Measurements from ENCODE around the gene TDG. TPM values are rescaled to one million over a fixed set of nuclear protein-coding genes. Genes with fewer than 3 reads are reported as not detected.

The TDG gene
- total RNA-seq, 1 experiment from 2014 or later: 33.0 TPM

DNA sequence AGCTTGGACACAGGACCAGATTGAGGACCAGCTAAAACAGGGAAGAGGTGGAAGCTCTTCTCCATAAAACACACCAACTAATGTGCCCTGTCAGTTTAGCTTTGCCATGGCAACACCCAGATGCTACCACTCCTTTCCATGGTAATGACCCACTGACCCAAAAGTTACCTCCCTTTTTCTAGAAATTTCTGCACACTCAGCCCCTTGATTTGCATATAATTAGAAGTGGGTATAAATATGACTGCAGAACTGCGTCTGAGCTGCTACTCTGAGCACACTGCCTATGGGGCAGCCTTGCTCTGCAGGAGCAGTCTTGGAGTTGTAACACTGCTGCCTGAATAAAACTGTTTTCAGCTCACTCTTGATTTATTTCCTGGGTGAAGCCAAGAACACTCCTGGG is 3.2 kb upstream of the TDG start:
- ChIA-PET POLR2A (interaction anchor here (0.5 to 1.4 kb wide), 2 partner anchors 32 to 163 kb away, joined by 4 to 5 read pairs; partner anchors contain the start of gene HSP90B1), CTCF (interaction anchor here (1.5 kb wide), 1 partner anchor 147 kb away, joined by 4 read pairs; no protein-coding TSS in a partner anchor)
- ATAC-seq (no peak), DNase-seq (ENCODE audit: low spot score) (no peak)
- TF ChIP-seq TP53 (CRISPR knock-in tag; IDR thresholded peaks at IDR 0.05): no peak
- TF ChIP-seq, protein P1, sequence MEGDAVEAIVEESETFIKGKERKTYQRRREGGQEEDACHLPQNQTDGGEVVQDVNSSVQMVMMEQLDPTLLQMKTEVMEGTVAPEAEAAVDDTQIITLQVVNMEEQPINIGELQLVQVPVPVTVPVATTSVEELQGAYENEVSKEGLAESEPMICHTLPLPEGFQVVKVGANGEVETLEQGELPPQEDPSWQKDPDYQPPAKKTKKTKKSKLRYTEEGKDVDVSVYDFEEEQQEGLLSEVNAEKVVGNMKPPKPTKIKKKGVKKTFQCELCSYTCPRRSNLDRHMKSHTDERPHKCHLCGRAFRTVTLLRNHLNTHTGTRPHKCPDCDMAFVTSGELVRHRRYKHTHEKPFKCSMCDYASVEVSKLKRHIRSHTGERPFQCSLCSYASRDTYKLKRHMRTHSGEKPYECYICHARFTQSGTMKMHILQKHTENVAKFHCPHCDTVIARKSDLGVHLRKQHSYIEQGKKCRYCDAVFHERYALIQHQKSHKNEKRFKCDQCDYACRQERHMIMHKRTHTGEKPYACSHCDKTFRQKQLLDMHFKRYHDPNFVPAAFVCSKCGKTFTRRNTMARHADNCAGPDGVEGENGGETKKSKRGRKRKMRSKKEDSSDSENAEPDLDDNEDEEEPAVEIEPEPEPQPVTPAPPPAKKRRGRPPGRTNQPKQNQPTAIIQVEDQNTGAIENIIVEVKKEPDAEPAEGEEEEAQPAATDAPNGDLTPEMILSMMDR (IDR thresholded peaks at IDR 0.05): no peak
- no peak for TF ChIP-seq SP1 (CRISPR knock-in tag; conservative IDR thresholded peaks at IDR 0.05)
- TF ChIP-seq KAT7 (CRISPR knock-in tag; IDR thresholded peaks at IDR 0.05; ENCODE audit: borderline replicate concordance): no peak
- TF ChIP-seq, protein P2, sequence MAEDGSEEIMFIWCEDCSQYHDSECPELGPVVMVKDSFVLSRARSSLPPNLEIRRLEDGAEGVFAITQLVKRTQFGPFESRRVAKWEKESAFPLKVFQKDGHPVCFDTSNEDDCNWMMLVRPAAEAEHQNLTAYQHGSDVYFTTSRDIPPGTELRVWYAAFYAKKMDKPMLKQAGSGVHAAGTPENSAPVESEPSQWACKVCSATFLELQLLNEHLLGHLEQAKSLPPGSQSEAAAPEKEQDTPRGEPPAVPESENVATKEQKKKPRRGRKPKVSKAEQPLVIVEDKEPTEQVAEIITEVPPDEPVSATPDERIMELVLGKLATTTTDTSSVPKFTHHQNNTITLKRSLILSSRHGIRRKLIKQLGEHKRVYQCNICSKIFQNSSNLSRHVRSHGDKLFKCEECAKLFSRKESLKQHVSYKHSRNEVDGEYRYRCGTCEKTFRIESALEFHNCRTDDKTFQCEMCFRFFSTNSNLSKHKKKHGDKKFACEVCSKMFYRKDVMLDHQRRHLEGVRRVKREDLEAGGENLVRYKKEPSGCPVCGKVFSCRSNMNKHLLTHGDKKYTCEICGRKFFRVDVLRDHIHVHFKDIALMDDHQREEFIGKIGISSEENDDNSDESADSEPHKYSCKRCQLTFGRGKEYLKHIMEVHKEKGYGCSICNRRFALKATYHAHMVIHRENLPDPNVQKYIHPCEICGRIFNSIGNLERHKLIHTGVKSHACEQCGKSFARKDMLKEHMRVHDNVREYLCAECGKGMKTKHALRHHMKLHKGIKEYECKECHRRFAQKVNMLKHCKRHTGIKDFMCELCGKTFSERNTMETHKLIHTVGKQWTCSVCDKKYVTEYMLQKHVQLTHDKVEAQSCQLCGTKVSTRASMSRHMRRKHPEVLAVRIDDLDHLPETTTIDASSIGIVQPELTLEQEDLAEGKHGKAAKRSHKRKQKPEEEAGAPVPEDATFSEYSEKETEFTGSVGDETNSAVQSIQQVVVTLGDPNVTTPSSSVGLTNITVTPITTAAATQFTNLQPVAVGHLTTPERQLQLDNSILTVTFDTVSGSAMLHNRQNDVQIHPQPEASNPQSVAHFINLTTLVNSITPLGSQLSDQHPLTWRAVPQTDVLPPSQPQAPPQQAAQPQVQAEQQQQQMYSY (CRISPR knock-in tag; IDR thresholded peaks at IDR 0.05): no peak
- TF ChIP-seq ZNF396 (CRISPR knock-in tag; IDR thresholded peaks at IDR 0.05; ENCODE audit: borderline replicate concordance): no peak
- TF ChIP-seq TEAD1 (CRISPR knock-in tag; IDR thresholded peaks at IDR 0.05): no peak
- TF ChIP-seq FOXJ3 (CRISPR knock-in tag; IDR thresholded peaks at IDR 0.05; ENCODE audit: borderline replicate concordance): no peak
- TF ChIP-seq HMGA2 (CRISPR knock-in tag; IDR thresholded peaks at IDR 0.05): no peak
- peak overlapping the region; percentile 45; the same call in 1 of the 2 replicates for H3K27ac Mint-ChIP-seq
- H3K9me3 Mint-ChIP-seq: no peaks in the 10 kb centered on the region
- H3K4me3 Mint-ChIP-seq: no peak overlapping the region
- H3K36me3 Mint-ChIP-seq: peaks cover 5% of the 10 kb centered on the region; the same call in 1 of the 2 replicates
- H3K27me3 Mint-ChIP-seq (ENCODE audit: low read depth): no peaks in the 10 kb centered on the region
- peaks cover 34% of the 10 kb centered on the region for H3K4me1 Mint-ChIP-seq

DNA sequence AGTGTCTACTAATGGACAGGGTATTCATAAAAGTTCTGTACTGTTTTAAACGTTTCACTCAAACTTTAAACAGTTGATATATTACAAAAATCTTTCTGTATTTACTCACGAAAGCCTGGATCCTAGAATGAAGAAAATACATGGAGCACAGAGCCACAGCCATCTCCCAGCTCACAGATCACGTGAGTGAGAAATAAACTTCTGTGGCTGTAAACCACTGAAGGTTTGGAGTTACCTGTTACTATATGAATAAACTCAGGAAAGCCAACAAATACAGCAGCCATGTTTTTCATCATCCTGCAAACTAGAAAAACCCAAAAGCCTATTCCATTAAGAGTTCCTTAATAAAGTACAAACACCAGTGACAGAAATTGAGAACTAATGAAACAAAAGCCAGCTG is 867 bp upstream of the TDG start:
- no peak for ATAC-seq
- H3K4me3 Mint-ChIP-seq: peak overlapping the region; percentile 96
- CTCF ChIA-PET: interaction anchor here (2.4 kb wide), 1 partner anchor 144 kb away, joined by 9 read pairs; no protein-coding TSS in a partner anchor
- TF ChIP-seq, protein P3, sequence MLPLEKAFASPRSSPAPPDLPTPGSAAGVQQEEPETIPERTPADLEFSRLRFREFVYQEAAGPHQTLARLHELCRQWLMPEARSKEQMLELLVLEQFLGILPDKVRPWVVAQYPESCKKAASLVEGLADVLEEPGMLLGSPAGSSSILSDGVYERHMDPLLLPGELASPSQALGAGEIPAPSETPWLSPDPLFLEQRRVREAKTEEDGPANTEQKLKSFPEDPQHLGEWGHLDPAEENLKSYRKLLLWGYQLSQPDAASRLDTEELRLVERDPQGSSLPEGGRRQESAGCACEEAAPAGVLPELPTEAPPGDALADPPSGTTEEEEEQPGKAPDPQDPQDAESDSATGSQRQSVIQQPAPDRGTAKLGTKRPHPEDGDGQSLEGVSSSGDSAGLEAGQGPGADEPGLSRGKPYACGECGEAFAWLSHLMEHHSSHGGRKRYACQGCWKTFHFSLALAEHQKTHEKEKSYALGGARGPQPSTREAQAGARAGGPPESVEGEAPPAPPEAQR (CRISPR knock-in tag; IDR thresholded peaks at IDR 0.05): no peak
- TF ChIP-seq NR3C1 (CRISPR knock-in tag; conservative IDR thresholded peaks at IDR 0.05; ENCODE audit: low read depth) (no peak), GTF2I (CRISPR knock-in tag; conservative IDR thresholded peaks at IDR 0.05) (no peak), ZNF423 (CRISPR knock-in tag; IDR thresholded peaks at IDR 0.05) (no peak), CREB1 (CRISPR knock-in tag; IDR thresholded peaks at IDR 0.05) (no peak), SP1 (CRISPR knock-in tag; conservative IDR thresholded peaks at IDR 0.05) (no peak), ZNF232 (CRISPR knock-in tag; IDR thresholded peaks at IDR 0.05) (no peak)
- TF ChIP-seq, protein P4, sequence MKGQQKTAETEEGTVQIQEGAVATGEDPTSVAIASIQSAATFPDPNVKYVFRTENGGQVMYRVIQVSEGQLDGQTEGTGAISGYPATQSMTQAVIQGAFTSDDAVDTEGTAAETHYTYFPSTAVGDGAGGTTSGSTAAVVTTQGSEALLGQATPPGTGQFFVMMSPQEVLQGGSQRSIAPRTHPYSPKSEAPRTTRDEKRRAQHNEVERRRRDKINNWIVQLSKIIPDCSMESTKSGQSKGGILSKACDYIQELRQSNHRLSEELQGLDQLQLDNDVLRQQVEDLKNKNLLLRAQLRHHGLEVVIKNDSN (CRISPR knock-in tag; IDR thresholded peaks at IDR 0.05): no peak
- TF ChIP-seq, protein P5, sequence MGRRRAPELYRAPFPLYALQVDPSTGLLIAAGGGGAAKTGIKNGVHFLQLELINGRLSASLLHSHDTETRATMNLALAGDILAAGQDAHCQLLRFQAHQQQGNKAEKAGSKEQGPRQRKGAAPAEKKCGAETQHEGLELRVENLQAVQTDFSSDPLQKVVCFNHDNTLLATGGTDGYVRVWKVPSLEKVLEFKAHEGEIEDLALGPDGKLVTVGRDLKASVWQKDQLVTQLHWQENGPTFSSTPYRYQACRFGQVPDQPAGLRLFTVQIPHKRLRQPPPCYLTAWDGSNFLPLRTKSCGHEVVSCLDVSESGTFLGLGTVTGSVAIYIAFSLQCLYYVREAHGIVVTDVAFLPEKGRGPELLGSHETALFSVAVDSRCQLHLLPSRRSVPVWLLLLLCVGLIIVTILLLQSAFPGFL (CRISPR knock-in tag; IDR thresholded peaks at IDR 0.05; ENCODE audit: borderline replicate concordance): no peak
- TF ChIP-seq, protein P6, sequence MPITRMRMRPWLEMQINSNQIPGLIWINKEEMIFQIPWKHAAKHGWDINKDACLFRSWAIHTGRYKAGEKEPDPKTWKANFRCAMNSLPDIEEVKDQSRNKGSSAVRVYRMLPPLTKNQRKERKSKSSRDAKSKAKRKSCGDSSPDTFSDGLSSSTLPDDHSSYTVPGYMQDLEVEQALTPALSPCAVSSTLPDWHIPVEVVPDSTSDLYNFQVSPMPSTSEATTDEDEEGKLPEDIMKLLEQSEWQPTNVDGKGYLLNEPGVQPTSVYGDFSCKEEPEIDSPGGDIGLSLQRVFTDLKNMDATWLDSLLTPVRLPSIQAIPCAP (CRISPR knock-in tag; IDR thresholded peaks at IDR 0.05): no peak
- TF ChIP-seq, protein P7, sequence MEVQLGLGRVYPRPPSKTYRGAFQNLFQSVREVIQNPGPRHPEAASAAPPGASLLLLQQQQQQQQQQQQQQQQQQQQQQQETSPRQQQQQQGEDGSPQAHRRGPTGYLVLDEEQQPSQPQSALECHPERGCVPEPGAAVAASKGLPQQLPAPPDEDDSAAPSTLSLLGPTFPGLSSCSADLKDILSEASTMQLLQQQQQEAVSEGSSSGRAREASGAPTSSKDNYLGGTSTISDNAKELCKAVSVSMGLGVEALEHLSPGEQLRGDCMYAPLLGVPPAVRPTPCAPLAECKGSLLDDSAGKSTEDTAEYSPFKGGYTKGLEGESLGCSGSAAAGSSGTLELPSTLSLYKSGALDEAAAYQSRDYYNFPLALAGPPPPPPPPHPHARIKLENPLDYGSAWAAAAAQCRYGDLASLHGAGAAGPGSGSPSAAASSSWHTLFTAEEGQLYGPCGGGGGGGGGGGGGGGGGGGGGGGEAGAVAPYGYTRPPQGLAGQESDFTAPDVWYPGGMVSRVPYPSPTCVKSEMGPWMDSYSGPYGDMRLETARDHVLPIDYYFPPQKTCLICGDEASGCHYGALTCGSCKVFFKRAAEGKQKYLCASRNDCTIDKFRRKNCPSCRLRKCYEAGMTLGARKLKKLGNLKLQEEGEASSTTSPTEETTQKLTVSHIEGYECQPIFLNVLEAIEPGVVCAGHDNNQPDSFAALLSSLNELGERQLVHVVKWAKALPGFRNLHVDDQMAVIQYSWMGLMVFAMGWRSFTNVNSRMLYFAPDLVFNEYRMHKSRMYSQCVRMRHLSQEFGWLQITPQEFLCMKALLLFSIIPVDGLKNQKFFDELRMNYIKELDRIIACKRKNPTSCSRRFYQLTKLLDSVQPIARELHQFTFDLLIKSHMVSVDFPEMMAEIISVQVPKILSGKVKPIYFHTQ (CRISPR knock-in tag; IDR thresholded peaks at IDR 0.05): no peak
- TF ChIP-seq, protein P8, sequence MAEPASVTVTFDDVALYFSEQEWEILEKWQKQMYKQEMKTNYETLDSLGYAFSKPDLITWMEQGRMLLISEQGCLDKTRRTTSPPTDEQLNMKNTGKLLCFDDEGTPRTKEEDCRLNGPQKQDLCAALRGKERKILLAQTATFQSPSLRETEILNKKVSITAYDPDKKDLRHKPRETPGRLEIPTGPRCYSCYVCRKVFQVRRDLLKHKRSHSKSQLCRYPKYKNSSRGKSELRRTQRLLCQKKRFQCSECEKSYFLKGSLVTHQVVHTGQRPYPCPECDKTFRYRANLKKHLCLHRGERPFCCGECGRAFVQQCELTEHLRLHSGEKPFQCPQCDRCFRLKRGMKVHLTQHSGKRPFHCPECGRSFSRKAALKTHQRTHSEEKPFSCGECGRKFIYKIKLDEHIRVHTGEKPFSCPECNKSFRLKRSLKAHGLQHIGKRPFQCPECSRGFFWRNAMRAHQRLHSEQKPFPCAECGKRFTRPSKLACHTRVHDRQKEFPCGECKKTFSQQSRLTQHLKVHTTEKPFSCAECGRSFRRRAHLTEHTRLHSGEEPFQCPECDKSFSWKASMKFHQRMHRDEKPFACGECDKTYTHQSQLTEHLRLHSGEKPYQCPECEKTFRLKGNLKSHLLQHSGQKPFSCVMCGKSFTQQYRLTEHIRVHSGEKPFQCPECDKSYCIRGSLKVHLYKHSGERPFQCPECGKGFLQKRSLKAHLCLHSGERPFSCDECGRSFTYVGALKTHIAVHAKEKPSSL (CRISPR knock-in tag; conservative IDR thresholded peaks at IDR 0.05): no peak

More for the DNA sequence above, 867 bp upstream of the TDG start:
- peaks cover 42% of the 10 kb centered on the region for H3K4me1 Mint-ChIP-seq
- no peak for DNase-seq (ENCODE audit: low spot score)
- peak overlapping the region; percentile 99; the same call in 1 of the 2 replicates for H3K27ac Mint-ChIP-seq
- H3K36me3 Mint-ChIP-seq: peaks cover 10% of the 10 kb centered on the region; the same call in 1 of the 2 replicates
- no peaks in the 10 kb centered on the region for H3K9me3 Mint-ChIP-seq
- no peaks in the 10 kb centered on the region for H3K27me3 Mint-ChIP-seq (ENCODE audit: low read depth)
- POLR2A ChIA-PET: interaction anchor here (1.4 kb wide), 1 partner anchor 32 kb away, joined by 4 read pairs; no protein-coding TSS in a partner anchor
